Right lung (tissue), 5 donors: ENCODE data around the gene DHX16. TPM values are rescaled to one million over a fixed set of nuclear protein-coding genes. Genes with fewer than 3 reads are reported as not detected.
A peak's percentile ranks its signal among the peaks of the same experiment; 100 is the strongest.
"Not testable (repeated sequence)": the region's sequence is repeated elsewhere in the genome, so short reads cannot be mapped to it uniquely, and the experiment has no call there.

Experiments used
- DNase-seq, 2 donors: peaks; one replicate each; pipeline ENCODE4 v3.0.0-alpha.2; 2013
- polyA plus RNA-seq, 5 donors: library from polyadenylated mRNA; unstranded; fragments of 120-200 nt; gene quantifications; one replicate each; pipeline versions ENCODE4 v1.2.1 to v1.2.3, GENCODE V29; 2013; ENCODE audit warnings: inconsistent platforms in 1 of 5, low replicate concordance in 1 of 5; ENCODE audit not compliant: insufficient read length in 5 of 5, insufficient read depth in 1 of 5

DHX16 gene
- polyA plus RNA-seq, 5 donors = 32.2 to 42.4 (median 37.3) TPM

- no peak for DNase-seq
Observed at GRCh38 chr6:30679765-30680535, 7.1 kb upstream of the DHX16 start.

- DNase-seq = peak; percentile 64 to 68
Observed at GRCh38 chr6:30678964-30679726, 6.3 kb upstream of the DHX16 start.

- no peak for DNase-seq
Observed at GRCh38 chr6:30676660-30677285, 4.0 kb upstream of the DHX16 start.

GRCh38 chr6:30670760-30671527, 1.9 kb downstream of the DHX16 start:
- no peak for DNase-seq

GRCh38 chr6:30666300-30666699, 6.5 kb downstream of the DHX16 start:
- not testable (repeated sequence) for DNase-seq

- no peak for DNase-seq
Observed at GRCh38 chr6:30664994-30665767, 7.6 kb downstream of the DHX16 start.

GRCh38 chr6:30657922-30658321, 14.9 kb downstream of the DHX16 start:
- not testable (repeated sequence) for DNase-seq

- no peak for DNase-seq
Observed at GRCh38 chr6:30657454-30657853, 15.4 kb downstream of the DHX16 start.

GRCh38 chr6:30656513-30656912, 16.3 kb downstream of the DHX16 start:
- DNase-seq = no peak

- DNase-seq = no peak
Observed at GRCh38 chr6:30655743-30656094, 17.1 kb downstream of the DHX16 start.

- DNase-seq = no peak
Observed at GRCh38 chr6:30654798-30655742, 17.7 kb downstream of the DHX16 start.

GRCh38 chr6:30651143-30651542, 21.7 kb downstream of the DHX16 start:
- DNase-seq = no peak

GRCh38 chr6:30647242-30648116, 25.3 kb downstream of the DHX16 start:
- peak; percentile 50 to 57 for DNase-seq

GRCh38 chr6:30646450-30647241, 26.2 kb downstream of the DHX16 start, which contains the start of gene C6orf136:
C6orf136 (plus strand) TSS chr6:30647133; CDS start chr6:30647232, 99 bp downstream.
- peak; percentile 89 to 90 for DNase-seq

- no peak for DNase-seq
Observed at GRCh38 chr6:30645989-30646388, 26.8 kb downstream of the DHX16 start.

GRCh38 chr6:30644769-30645168, 28.0 kb downstream of the DHX16 start:
- DNase-seq = no peak

GRCh38 chr6:30643656-30644055, 29.1 kb downstream of the DHX16 start:
- no peak for DNase-seq

- no peak for DNase-seq
Observed at GRCh38 chr6:30641048-30641447, 31.8 kb downstream of the DHX16 start.
